ENCODE data around the gene FIBP. TPM values are rescaled to one million over a fixed set of nuclear protein-coding genes. Genes with fewer than 3 reads are reported as not detected.
A peak's percentile ranks its signal among the peaks of the same experiment; 100 is the strongest.

Gene FIBP
- total RNA-seq, 1 donor = 129 TPM

DNA sequence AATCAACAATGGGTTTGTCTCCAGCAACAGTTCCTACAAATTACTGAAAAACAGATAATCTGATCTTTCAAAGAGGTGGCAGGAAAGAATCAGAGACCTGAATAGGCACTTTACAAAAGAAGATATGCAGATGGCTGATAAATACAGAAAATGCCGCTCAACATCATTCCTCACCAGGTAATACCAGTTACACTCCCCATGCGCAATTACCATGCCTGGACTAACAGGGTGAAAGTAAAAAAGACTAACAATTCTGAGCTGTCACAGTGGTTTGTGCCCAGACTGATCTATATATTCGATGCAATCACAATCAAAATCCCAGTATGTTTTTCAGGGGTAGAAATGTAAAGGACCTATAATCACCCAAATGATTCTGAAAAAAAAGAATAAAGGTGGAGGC is 44.5 kb downstream of the FIBP start:
- no peaks in the 10 kb centered on the region for H3K9me3 ChIP-seq (ENCODE audit: low read depth, low read length)
- H2AFZ ChIP-seq (ENCODE audit: low read length) = no peak overlapping the region
- TF ChIP-seq CTCF (IDR thresholded peaks at IDR 0.05; ENCODE audit: extremely low read depth, low read depth, low read length) = no peak
- no peak overlapping the region for H3K27ac ChIP-seq (ENCODE audit: low read depth, low read length)
- no peaks in the 10 kb centered on the region for H3K79me2 ChIP-seq (ENCODE audit: insufficient read depth, low read length)
- no peak overlapping the region for H3K4me2 ChIP-seq (ENCODE audit: insufficient read depth, low read length)
- H3K4me1 ChIP-seq (ENCODE audit: insufficient read depth, low read length) = no peaks in the 10 kb centered on the region
- H3K4me3 ChIP-seq (ENCODE audit: insufficient read depth, low read length) = no peak overlapping the region
- DNase-seq (ENCODE audit: insufficient read length, low spot score, missing footprints) = no peak
- H3K27me3 ChIP-seq (ENCODE audit: insufficient read depth, low read length) = no peaks in the 10 kb centered on the region
- H4K20me1 ChIP-seq (ENCODE audit: insufficient read depth, low read length) = no peaks in the 10 kb centered on the region
- no peaks in the 10 kb centered on the region for H3K36me3 ChIP-seq (ENCODE audit: insufficient read depth, low read length)

DNA sequence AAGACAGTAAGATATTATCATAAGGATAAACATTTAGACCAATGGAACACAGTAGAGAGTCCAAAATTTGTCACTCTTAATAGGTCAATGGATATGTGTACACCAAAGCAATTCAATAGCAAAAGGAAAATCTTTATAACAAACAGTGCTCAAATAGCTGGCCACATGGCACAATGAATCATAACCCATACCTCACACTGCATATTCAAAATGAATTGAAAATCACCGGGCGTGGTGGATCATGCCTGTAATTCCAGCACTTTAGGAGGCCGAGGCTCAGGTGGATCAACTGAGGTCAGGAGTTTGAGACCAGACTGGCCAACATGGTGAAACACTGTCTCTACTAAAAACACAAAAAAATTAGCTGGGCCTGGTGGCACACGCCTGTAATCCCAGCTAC is 46.1 kb downstream of the FIBP start:
- no peaks in the 10 kb centered on the region for H3K36me3 ChIP-seq (ENCODE audit: insufficient read depth, low read length)
- TF ChIP-seq CTCF (IDR thresholded peaks at IDR 0.05; ENCODE audit: extremely low read depth, low read depth, low read length) = no peak
- H3K4me2 ChIP-seq (ENCODE audit: insufficient read depth, low read length) = no peak overlapping the region
- no peak overlapping the region for H3K4me3 ChIP-seq (ENCODE audit: insufficient read depth, low read length)
- no peaks in the 10 kb centered on the region for H3K9me3 ChIP-seq (ENCODE audit: low read depth, low read length)
- H3K27ac ChIP-seq (ENCODE audit: low read depth, low read length) = no peak overlapping the region
- no peaks in the 10 kb centered on the region for H3K27me3 ChIP-seq (ENCODE audit: insufficient read depth, low read length)
- no peaks in the 10 kb centered on the region for H4K20me1 ChIP-seq (ENCODE audit: insufficient read depth, low read length)
- H3K79me2 ChIP-seq (ENCODE audit: insufficient read depth, low read length) = no peaks in the 10 kb centered on the region
- no peak for DNase-seq (ENCODE audit: insufficient read length, low spot score, missing footprints)
- H3K4me1 ChIP-seq (ENCODE audit: insufficient read depth, low read length) = no peaks in the 10 kb centered on the region
- no peak overlapping the region for H2AFZ ChIP-seq (ENCODE audit: low read length)

GRCh38 chr11:65834202-65834601 is 54.1 kb downstream of the FIBP start:
- Histone ChIP-seq H3K4me2 (ENCODE audit: insufficient read depth, low read length) (peak overlapping the region; percentile 96), H2AFZ (ENCODE audit: low read length) (peak overlapping the region; percentile 93), H3K9me3 (ENCODE audit: low read depth, low read length) (no peaks in the 10 kb centered on the region), H3K27ac (ENCODE audit: low read depth, low read length) (no peak overlapping the region), H3K36me3 (ENCODE audit: insufficient read depth, low read length) (no peaks in the 10 kb centered on the region), H3K27me3 (ENCODE audit: insufficient read depth, low read length) (peaks cover 25% of the 10 kb centered on the region), H3K79me2 (ENCODE audit: insufficient read depth, low read length) (no peaks in the 10 kb centered on the region), H3K4me3 (ENCODE audit: insufficient read depth, low read length) (peak overlapping the region; percentile 80), H3K4me1 (ENCODE audit: insufficient read depth, low read length) (peaks cover 16% of the 10 kb centered on the region), H4K20me1 (ENCODE audit: insufficient read depth, low read length) (no peaks in the 10 kb centered on the region)
- no peak for DNase-seq (ENCODE audit: insufficient read length, low spot score, missing footprints)
- TF ChIP-seq CTCF (IDR thresholded peaks at IDR 0.05; ENCODE audit: extremely low read depth, low read depth, low read length) = no peak

Other genes starting within 250 kb of the FIBP start
- 29.2 and 31.8 TPM in 2 replicates for gene RELA, start 225.6 kb downstream of the FIBP start, total RNA-seq
- gene KAT5, start 176.2 kb downstream of the FIBP start, total RNA-seq = 37.4 and 44.2 TPM in 2 replicates
- 27.4 and 27.9 TPM in 2 replicates for gene RNASEH2C, start 167.7 kb downstream of the FIBP start, total RNA-seq
- 15.3 and 18.1 TPM in 2 replicates for gene AP5B1, start 107.5 kb downstream of the FIBP start, total RNA-seq
- gene OVOL1, start 101.4 kb downstream of the FIBP start, total RNA-seq = not detected in 2 replicates
- 1.1 and 1.5 TPM in 2 replicates for gene SNX32, start 54.5 kb downstream of the FIBP start, total RNA-seq
- gene CFL1, start 30.3 kb downstream of the FIBP start, total RNA-seq = 607 and 704 TPM in 2 replicates
- 50.1 and 53.6 TPM in 2 replicates for gene MUS81, start 28.0 kb downstream of the FIBP start, total RNA-seq
- gene EFEMP2, start 15.7 kb downstream of the FIBP start, total RNA-seq = 81.6 and 94.8 TPM in 2 replicates
- not detected in 2 replicates for gene CTSW, start 8.6 kb downstream of the FIBP start, total RNA-seq
- 42.4 and 47.0 TPM in 2 replicates for gene CCDC85B, start 2.2 kb upstream of the FIBP start, total RNA-seq
- 13.0 and 13.8 TPM in 2 replicates for gene FOSL1, start 11.9 kb upstream of the FIBP start, total RNA-seq
- 30.9 and 32.9 TPM in 2 replicates for gene C11orf68, start 30.6 kb upstream of the FIBP start, total RNA-seq
- 170 and 190 TPM in 2 replicates for gene DRAP1, start 31.0 kb upstream of the FIBP start, total RNA-seq
- gene TSGA10IP, start 57.0 kb upstream of the FIBP start, total RNA-seq = not detected in 2 replicates
- gene SART1, start 73.3 kb upstream of the FIBP start, total RNA-seq = 22.4 and 25.3 TPM in 2 replicates
- 28.6 and 31.2 TPM in 2 replicates for gene EIF1AD, start 113.7 kb upstream of the FIBP start, total RNA-seq
- 14.5 and 14.7 TPM in 2 replicates for gene BANF1, start 114.0 kb upstream of the FIBP start, total RNA-seq
- gene CST6, start 123.5 kb upstream of the FIBP start, total RNA-seq = 1.8 and 2.9 TPM in 2 replicates
- gene CATSPER1, start 138.0 kb upstream of the FIBP start, total RNA-seq = not detected in 2 replicates
- not detected in 2 replicates for gene GAL3ST3, start 160.7 kb upstream of the FIBP start, total RNA-seq
- gene SF3B2, start 163.9 kb upstream of the FIBP start, total RNA-seq = 131 and 164 TPM in 2 replicates
- gene PACS1, start 181.8 kb upstream of the FIBP start, total RNA-seq = 38.0 and 39.8 TPM in 2 replicates